Esophagus squamous epithelium (tissue), 5 donors: ENCODE measurements around the gene CCNDBP1. TPM values are rescaled to one million over a fixed set of nuclear protein-coding genes. Genes with fewer than 3 reads are reported as not detected.

Experiments
- DNase-seq: peaks from one replicate; lab custom pipeline; 2025; lab: John Stamatoyannopoulos, UW
- H3K27ac ChIP-seq, 4 donors: fragments of 200-600 bp; sonication (generic); one replicate each; pipeline ENCODE4 v1.5.1; 2016 to 2019; ENCODE audit warnings: mild to moderate bottlenecking in 1 of 4
- H3K27me3 ChIP-seq, 4 donors: fragments of 200-600 bp; sonication (generic); 1 replicate in 3 of 4; 2 replicates in 1 of 4; pipeline versions ENCODE4 v1.5.1 to v1.6.0; 2017 to 2021; ENCODE audit warnings: antibody characterized with exemption in 1 of 4
- H3K36me3 ChIP-seq, 3 donors: fragments of 200-600 bp; sonication (generic); one replicate each; pipeline ENCODE4 v1.5.1; 2016 to 2019
- H3K4me1 ChIP-seq, 3 donors: fragments of 200-600 bp; sonication (generic); one replicate each; pipeline ENCODE4 v1.5.1; 2017 to 2019
- H3K4me3 ChIP-seq, 4 donors: fragments of 200-600 bp; sonication (generic); 1 replicate in 3 of 4; 2 replicates in 1 of 4; pipeline ENCODE4 v1.5.1; 2016 to 2019; ENCODE audit warnings: mild to moderate bottlenecking in 2 of 4, moderate library complexity in 1 of 4
- H3K9me3 ChIP-seq, 3 donors: fragments of 200-600 bp; sonication (generic); one replicate each; pipeline ENCODE4 v1.5.1; 2016 to 2019
- CTCF ChIP-seq, 6 experiments: fragments of 450-650 bp in 4 of 6; fragments of 200-600 bp in 2 of 6; sonication (generic) in 2 of 6; IDR thresholded peaks; one replicate each; pipeline ENCODE4 v1.5.1; 2016 to 2019; ENCODE audit warnings: antibody characterized with exemption in 6 of 6, mild to moderate bottlenecking in 4 of 6, moderate library complexity in 4 of 6
- POLR2A ChIP-seq, 4 donors: fragments of 450-650 bp; IDR thresholded peaks; one replicate each; pipeline ENCODE4 v1.6.1; 2017; ENCODE audit warnings: antibody characterized with exemption in 4 of 4, mild to moderate bottlenecking in 4 of 4, moderate library complexity in 3 of 4
- WGBS, 2 donors: methylation state at CpG; one replicate each; pipeline ENCODE4 v1.1.5; 2018; 5-methylcytosine and 5-hydroxymethylcytosine counted together
- intact Hi-C: fragments of 100-400 bp; cut with DNase I; formaldehyde crosslinking; loops from one replicate; pipeline ENCODE4 v1.15.0; 2022
- total RNA-seq, 4 donors: library from RNA; depleted of rRNA; stranded (reverse); fragments of >200 nt; gene quantifications; one replicate each; pipeline ENCODE4 v1.1.0, GENCODE V29; 2016
- donor health status: DM: yes; HTN: yes; CAD: no.

CCNDBP1 gene
- total RNA-seq, 4 donors from 2014 or later, result 36.5 to 78.4 (median 71.5) TPM

- no peaks in the 10 kb centered on the region for H3K9me3 ChIP-seq
- peak overlapping the region; percentile 87 to 96 (median 95) for H3K27ac ChIP-seq
- DNase-seq, result no peak
- no peaks in the 10 kb centered on the region for H3K27me3 ChIP-seq
- peaks cover 0 to 23% (median 0%) of the 10 kb centered on the region in 3 donors for H3K36me3 ChIP-seq
- WGBS, 2 donors, result 66 to 67% methylated on average over 7 of the region's 9 CpGs
- no peak for TF ChIP-seq POLR2A (IDR thresholded peaks at IDR 0.05)
- TF ChIP-seq CTCF (IDR thresholded peaks at IDR 0.05), result no peak
- peaks cover 0 to 51% (median 14%) of the 10 kb centered on the region in 3 donors for H3K4me1 ChIP-seq
- peak overlapping the region in 3 of 4 donors; percentile 72 to 91 (median 85) for H3K4me3 ChIP-seq
- intact Hi-C loops, result no loop called here
Observed at GRCh38 chr15:43184407-43185124, 637 bp upstream of the CCNDBP1 start.

GRCh38 chr15:43186003-43186353, 775 bp downstream of the CCNDBP1 start:
- Histone ChIP-seq H3K9me3 (no peaks in the 10 kb centered on the region), H3K27ac (peak overlapping the region; percentile 87 to 96 (median 95)), H3K27me3 (no peaks in the 10 kb centered on the region), H3K4me3 (peak overlapping the region; percentile 70 to 91 (median 78)), H3K36me3 (peaks cover 0 to 32% (median 13%) of the 10 kb centered on the region in 3 donors), H3K4me1 (peaks cover 0 to 56% (median 14%) of the 10 kb centered on the region in 3 donors)
- intact Hi-C loops, result no loop called here
- TF ChIP-seq POLR2A (IDR thresholded peaks at IDR 0.05) (no peak), CTCF (IDR thresholded peaks at IDR 0.05) (no peak)
- no peak for DNase-seq
- WGBS, 2 donors, result 0 to 1% methylated on average over 13 of the region's 13 CpGs

- Histone ChIP-seq H3K27me3 (no peaks in the 10 kb centered on the region), H3K4me3 (no peak overlapping the region), H3K9me3 (no peaks in the 10 kb centered on the region), H3K36me3 (peaks cover 5 to 37% (median 15%) of the 10 kb centered on the region in 3 donors), H3K4me1 (peaks cover 0 to 51% (median 14%) of the 10 kb centered on the region in 3 donors), H3K27ac (no peak overlapping the region)
- TF ChIP-seq POLR2A (IDR thresholded peaks at IDR 0.05), result no peak
- TF ChIP-seq CTCF (IDR thresholded peaks at IDR 0.05), result peak in 5 of 6 experiments; percentile 26 to 66 (median 58)
- intact Hi-C loops, result no loop called here
- DNase-seq, result no peak
- WGBS, 2 donors, result 48 to 56% methylated on average over 2 of the region's 2 CpGs
Observed at GRCh38 chr15:43187544-43188155, 2.4 kb downstream of the CCNDBP1 start.

GRCh38 chr15:43189296-43189695, 4.1 kb downstream of the CCNDBP1 start:
- intact Hi-C loops, result no loop called here
- 62 to 71% methylated on average over 2 of the region's 2 CpGs for WGBS, 2 donors
- Histone ChIP-seq H3K36me3 (peaks cover 5 to 54% (median 22%) of the 10 kb centered on the region in 3 donors), H3K27me3 (no peaks in the 10 kb centered on the region), H3K4me1 (peaks cover 0 to 43% (median 14%) of the 10 kb centered on the region in 3 donors), H3K4me3 (no peak overlapping the region), H3K9me3 (no peaks in the 10 kb centered on the region), H3K27ac (no peak overlapping the region)
- TF ChIP-seq POLR2A (IDR thresholded peaks at IDR 0.05) (no peak), CTCF (IDR thresholded peaks at IDR 0.05) (no peak)
- DNase-seq, result no peak

- Histone ChIP-seq H3K36me3 (peaks cover 5 to 62% (median 29%) of the 10 kb centered on the region in 3 donors), H3K4me1 (peaks cover 0 to 34% (median 14%) of the 10 kb centered on the region in 3 donors), H3K9me3 (no peaks in the 10 kb centered on the region), H3K4me3 (no peak overlapping the region), H3K27ac (no peak overlapping the region), H3K27me3 (no peaks in the 10 kb centered on the region)
- DNase-seq, result no peak
- TF ChIP-seq POLR2A (IDR thresholded peaks at IDR 0.05) (no peak), CTCF (IDR thresholded peaks at IDR 0.05) (no peak)
- 70 to 84% methylated on average over 1 of the region's 1 CpG for WGBS, 2 donors
- intact Hi-C loops, result no loop called here
Observed at GRCh38 chr15:43190178-43190577, 5.0 kb downstream of the CCNDBP1 start.
